DND-41 (cell line): ENCODE measurements around the gene BRD7.

ENCODE experiments used
- CTCF ChIP-seq: IDR thresholded peaks from 2 replicates; pipeline ENCODE4 v1.5.1; 2012; ENCODE audit warnings: borderline replicate concordance, low read length, moderate library complexity, mild to moderate bottlenecking; ENCODE audit not compliant: poor library complexity, severe bottlenecking; ENCODE audit errors: extremely low read depth
- EZH2 ChIP-seq: IDR thresholded peaks from 3 replicates; pipeline ENCODE4 v1.6.1; 2012; ENCODE audit warnings: borderline replicate concordance, low read depth, mild to moderate bottlenecking, moderate library complexity, low read length, inconsistent platforms; ENCODE audit not compliant: severe bottlenecking

GRCh38 chr16:50281391-50282009 lies 87.3 kb downstream of the BRD7 start:
- no peak for TF ChIP-seq CTCF
- TF ChIP-seq EZH2: no peak
